ENCODE measurements around the gene PSME2. TPM values are rescaled to one million over a fixed set of nuclear protein-coding genes. Genes with fewer than 3 reads are reported as not detected.
A peak's percentile ranks its signal among the peaks of the same experiment; 100 is the strongest.

The PSME2 gene
- total and polyA plus RNA-seq, 2 of the 13 experiments (the other 11 are each of a cell fraction or from before 2014, with no cell fraction given): 332 to 716 TPM

GRCh38 chr14:24146453-24146977 is at the start of gene PSME2 (continued):
- TF ChIP-seq, protein P1, sequence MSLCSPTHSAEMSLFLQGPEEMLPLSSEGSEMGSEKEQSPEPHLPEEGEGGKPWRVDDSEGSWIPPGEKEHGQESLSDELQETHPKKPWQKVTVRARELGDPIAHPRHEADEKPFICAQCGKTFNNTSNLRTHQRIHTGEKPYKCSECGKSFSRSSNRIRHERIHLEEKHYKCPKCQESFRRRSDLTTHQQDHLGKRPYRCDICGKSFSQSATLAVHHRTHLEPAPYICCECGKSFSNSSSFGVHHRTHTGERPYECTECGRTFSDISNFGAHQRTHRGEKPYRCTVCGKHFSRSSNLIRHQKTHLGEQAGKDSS (CRISPR knock-in tag; IDR thresholded peaks at IDR 0.05; ENCODE audit: borderline replicate concordance, low read depth): peak; percentile 3; the same call in 1 of the 2 replicates
- TF ChIP-seq PHB2 (IDR thresholded peaks at IDR 0.05; ENCODE audit: partially characterized antibody) (no peak), AKAP8 (CRISPR knock-in tag; IDR thresholded peaks at IDR 0.05) (peak; percentile 95), REPIN1 (CRISPR knock-in tag; IDR thresholded peaks at IDR 0.05; ENCODE audit: borderline replicate concordance, low read depth) (peak; percentile 71), ZNF292 (CRISPR knock-in tag; IDR thresholded peaks at IDR 0.05; ENCODE audit: borderline replicate concordance, low read depth) (peak; percentile 77), PCBP1 (IDR thresholded peaks at IDR 0.05; ENCODE audit: borderline replicate concordance, low read depth, low read length) (no peak), ZMAT5 (CRISPR knock-in tag; IDR thresholded peaks at IDR 0.05; ENCODE audit: borderline replicate concordance, low read depth) (no peak), ZKSCAN8 (CRISPR knock-in tag; IDR thresholded peaks at IDR 0.05; ENCODE audit: borderline replicate concordance) (peak; percentile 36; the same call in 1 of the 2 replicates), TAF15 (IDR thresholded peaks at IDR 0.05; ENCODE audit: low read depth, low read length, poor library complexity, severe bottlenecking) (no peak), TEAD3 (CRISPR knock-in tag; optimal IDR thresholded peaks at IDR 0.05; ENCODE audit: borderline replicate concordance) (peak; percentile 55), KLF16 (CRISPR knock-in tag; IDR thresholded peaks at IDR 0.05) (peak in 1 of 2 experiments; percentile 89; a peak in 2 of 4 replicates)
- TF ChIP-seq, protein P2, sequence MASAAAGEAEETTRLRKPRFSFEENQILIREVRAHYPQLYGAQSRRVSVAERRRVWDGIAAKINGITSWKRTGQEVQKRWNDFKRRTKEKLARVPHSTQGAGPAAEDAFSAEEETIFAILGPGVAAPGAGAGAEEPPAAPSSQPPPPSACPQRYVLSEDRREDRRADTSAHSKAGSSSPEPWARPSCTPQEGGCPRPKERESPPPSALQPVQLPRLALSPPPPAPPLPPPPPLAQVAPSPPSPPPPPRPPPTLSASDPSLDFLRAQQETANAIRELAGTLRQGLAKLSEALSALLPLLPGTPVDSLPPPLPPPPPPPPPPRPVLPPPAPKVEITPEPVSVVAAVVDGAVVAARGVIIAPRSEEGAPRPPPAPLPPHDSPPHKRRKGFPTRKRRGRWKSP (CRISPR knock-in tag; IDR thresholded peaks at IDR 0.05): no peak
- TF ChIP-seq, protein P3, sequence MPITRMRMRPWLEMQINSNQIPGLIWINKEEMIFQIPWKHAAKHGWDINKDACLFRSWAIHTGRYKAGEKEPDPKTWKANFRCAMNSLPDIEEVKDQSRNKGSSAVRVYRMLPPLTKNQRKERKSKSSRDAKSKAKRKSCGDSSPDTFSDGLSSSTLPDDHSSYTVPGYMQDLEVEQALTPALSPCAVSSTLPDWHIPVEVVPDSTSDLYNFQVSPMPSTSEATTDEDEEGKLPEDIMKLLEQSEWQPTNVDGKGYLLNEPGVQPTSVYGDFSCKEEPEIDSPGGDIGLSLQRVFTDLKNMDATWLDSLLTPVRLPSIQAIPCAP (CRISPR knock-in tag; IDR thresholded peaks at IDR 0.05; ENCODE audit: low read depth): peak; percentile 84
- TF ChIP-seq, protein P4, sequence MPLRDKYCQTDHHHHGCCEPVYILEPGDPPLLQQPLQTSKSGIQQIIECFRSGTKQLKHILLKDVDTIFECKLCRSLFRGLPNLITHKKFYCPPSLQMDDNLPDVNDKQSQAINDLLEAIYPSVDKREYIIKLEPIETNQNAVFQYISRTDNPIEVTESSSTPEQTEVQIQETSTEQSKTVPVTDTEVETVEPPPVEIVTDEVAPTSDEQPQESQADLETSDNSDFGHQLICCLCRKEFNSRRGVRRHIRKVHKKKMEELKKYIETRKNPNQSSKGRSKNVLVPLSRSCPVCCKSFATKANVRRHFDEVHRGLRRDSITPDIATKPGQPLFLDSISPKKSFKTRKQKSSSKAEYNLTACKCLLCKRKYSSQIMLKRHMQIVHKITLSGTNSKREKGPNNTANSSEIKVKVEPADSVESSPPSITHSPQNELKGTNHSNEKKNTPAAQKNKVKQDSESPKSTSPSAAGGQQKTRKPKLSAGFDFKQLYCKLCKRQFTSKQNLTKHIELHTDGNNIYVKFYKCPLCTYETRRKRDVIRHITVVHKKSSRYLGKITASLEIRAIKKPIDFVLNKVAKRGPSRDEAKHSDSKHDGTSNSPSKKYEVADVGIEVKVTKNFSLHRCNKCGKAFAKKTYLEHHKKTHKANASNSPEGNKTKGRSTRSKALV (CRISPR knock-in tag; IDR thresholded peaks at IDR 0.05): peak; percentile 47
- TF ChIP-seq, protein P5, sequence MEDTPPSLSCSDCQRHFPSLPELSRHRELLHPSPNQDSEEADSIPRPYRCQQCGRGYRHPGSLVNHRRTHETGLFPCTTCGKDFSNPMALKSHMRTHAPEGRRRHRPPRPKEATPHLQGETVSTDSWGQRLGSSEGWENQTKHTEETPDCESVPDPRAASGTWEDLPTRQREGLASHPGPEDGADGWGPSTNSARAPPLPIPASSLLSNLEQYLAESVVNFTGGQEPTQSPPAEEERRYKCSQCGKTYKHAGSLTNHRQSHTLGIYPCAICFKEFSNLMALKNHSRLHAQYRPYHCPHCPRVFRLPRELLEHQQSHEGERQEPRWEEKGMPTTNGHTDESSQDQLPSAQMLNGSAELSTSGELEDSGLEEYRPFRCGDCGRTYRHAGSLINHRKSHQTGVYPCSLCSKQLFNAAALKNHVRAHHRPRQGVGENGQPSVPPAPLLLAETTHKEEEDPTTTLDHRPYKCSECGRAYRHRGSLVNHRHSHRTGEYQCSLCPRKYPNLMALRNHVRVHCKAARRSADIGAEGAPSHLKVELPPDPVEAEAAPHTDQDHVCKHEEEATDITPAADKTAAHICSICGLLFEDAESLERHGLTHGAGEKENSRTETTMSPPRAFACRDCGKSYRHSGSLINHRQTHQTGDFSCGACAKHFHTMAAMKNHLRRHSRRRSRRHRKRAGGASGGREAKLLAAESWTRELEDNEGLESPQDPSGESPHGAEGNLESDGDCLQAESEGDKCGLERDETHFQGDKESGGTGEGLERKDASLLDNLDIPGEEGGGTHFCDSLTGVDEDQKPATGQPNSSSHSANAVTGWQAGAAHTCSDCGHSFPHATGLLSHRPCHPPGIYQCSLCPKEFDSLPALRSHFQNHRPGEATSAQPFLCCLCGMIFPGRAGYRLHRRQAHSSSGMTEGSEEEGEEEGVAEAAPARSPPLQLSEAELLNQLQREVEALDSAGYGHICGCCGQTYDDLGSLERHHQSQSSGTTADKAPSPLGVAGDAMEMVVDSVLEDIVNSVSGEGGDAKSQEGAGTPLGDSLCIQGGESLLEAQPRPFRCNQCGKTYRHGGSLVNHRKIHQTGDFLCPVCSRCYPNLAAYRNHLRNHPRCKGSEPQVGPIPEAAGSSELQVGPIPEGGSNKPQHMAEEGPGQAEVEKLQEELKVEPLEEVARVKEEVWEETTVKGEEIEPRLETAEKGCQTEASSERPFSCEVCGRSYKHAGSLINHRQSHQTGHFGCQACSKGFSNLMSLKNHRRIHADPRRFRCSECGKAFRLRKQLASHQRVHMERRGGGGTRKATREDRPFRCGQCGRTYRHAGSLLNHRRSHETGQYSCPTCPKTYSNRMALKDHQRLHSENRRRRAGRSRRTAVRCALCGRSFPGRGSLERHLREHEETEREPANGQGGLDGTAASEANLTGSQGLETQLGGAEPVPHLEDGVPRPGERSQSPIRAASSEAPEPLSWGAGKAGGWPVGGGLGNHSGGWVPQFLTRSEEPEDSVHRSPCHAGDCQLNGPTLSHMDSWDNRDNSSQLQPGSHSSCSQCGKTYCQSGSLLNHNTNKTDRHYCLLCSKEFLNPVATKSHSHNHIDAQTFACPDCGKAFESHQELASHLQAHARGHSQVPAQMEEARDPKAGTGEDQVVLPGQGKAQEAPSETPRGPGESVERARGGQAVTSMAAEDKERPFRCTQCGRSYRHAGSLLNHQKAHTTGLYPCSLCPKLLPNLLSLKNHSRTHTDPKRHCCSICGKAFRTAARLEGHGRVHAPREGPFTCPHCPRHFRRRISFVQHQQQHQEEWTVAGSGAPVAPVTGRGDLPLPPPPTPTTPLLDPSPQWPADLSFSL (CRISPR knock-in tag; IDR thresholded peaks at IDR 0.05): no peak
- TF ChIP-seq, protein P6, sequence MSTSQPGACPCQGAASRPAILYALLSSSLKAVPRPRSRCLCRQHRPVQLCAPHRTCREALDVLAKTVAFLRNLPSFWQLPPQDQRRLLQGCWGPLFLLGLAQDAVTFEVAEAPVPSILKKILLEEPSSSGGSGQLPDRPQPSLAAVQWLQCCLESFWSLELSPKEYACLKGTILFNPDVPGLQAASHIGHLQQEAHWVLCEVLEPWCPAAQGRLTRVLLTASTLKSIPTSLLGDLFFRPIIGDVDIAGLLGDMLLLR (CRISPR knock-in tag; IDR thresholded peaks at IDR 0.05): peak; percentile 17; the same call in 1 of the 2 replicates
